DND-41 (cell line): ENCODE results near the gene CDX1.

Experiments
- ATAC-seq: fragments of 200-7000 bp; cut with Tn5 transposase; 3 replicates; pipeline ENCODE4 v1.9.1; 2021; ENCODE audit warnings: low read depth; ENCODE audit not compliant: insufficient read depth
- DNase-seq: peaks from one replicate; pipeline ENCODE4 v3.0.0-alpha.2; 2020
- H2AFZ ChIP-seq: 2 replicates; pipeline ENCODE4 v1.6.0; 2012; ENCODE audit warnings: low read depth, low read length
- H3K27ac ChIP-seq: 2 replicates; pipeline ENCODE4 v1.5.1; 2012; ENCODE audit warnings: low read length, inconsistent platforms
- H3K27me3 ChIP-seq: fragments of 200-600 bp; sonication (generic); 2 replicates; pipeline ENCODE4 v1.6.0; 2012; ENCODE audit warnings: low read length, mild to moderate bottlenecking, inconsistent platforms; ENCODE audit not compliant: insufficient read depth, poor library complexity
- H3K36me3 ChIP-seq: 2 replicates; pipeline ENCODE4 v1.5.1; 2012; ENCODE audit warnings: low read length, inconsistent platforms; ENCODE audit not compliant: insufficient read depth
- H3K4me1 ChIP-seq: 2 replicates; pipeline ENCODE4 v1.5.1; 2012; ENCODE audit warnings: mild to moderate bottlenecking, low read length; ENCODE audit not compliant: insufficient read depth
- H3K4me2 ChIP-seq: 2 replicates; pipeline ENCODE4 v1.6.0; 2012; ENCODE audit warnings: mild to moderate bottlenecking, moderate library complexity, low read length, inconsistent platforms; ENCODE audit not compliant: insufficient read depth
- H3K4me3 ChIP-seq, 2 experiments: fragments of 200-600 bp in 1 of 2; shearing (Covaris generic) in 1 of 2; 2 replicates each; pipeline ENCODE4 v1.5.1; 2012 to 2016; ENCODE audit warnings: inconsistent platforms in 2 of 2, low read length in 2 of 2, mild to moderate bottlenecking in 2 of 2, low read depth in 1 of 2, moderate library complexity in 1 of 2
- H3K79me2 ChIP-seq: 2 replicates; pipeline ENCODE4 v1.6.0; 2012; ENCODE audit warnings: low read length, inconsistent platforms; ENCODE audit not compliant: insufficient read depth
- H3K9ac ChIP-seq: 2 replicates; pipeline ENCODE4 v1.6.0; 2012; ENCODE audit warnings: low read depth, mild to moderate bottlenecking, inconsistent platforms, low read length, moderate library complexity
- H3K9me3 ChIP-seq: 2 replicates; pipeline ENCODE4 v1.5.1; 2012; ENCODE audit warnings: low read length, moderate library complexity, mild to moderate bottlenecking, inconsistent platforms; ENCODE audit not compliant: insufficient read depth, severe bottlenecking
- H4K20me1 ChIP-seq: 2 replicates; pipeline ENCODE4 v1.6.0; 2012; ENCODE audit warnings: low read length; ENCODE audit not compliant: insufficient read depth
- EZH2 ChIP-seq: IDR thresholded peaks from 3 replicates; pipeline ENCODE4 v1.6.1; 2012; ENCODE audit warnings: borderline replicate concordance, low read depth, mild to moderate bottlenecking, moderate library complexity, low read length, inconsistent platforms; ENCODE audit not compliant: severe bottlenecking
- TF ChIP-seq, protein P1 (sequence below): IDR thresholded peaks from 2 replicates; pipeline ENCODE4 v1.5.1; 2012; ENCODE audit warnings: borderline replicate concordance, low read length, moderate library complexity, mild to moderate bottlenecking; ENCODE audit not compliant: poor library complexity, severe bottlenecking; ENCODE audit errors: extremely low read depth

CDX1 gene

GRCh38 chr5:150184990-150185912 lies 18.7 kb downstream of the CDX1 start:
- H3K27ac ChIP-seq = no peak overlapping the region
- no peak overlapping the region for H3K9ac ChIP-seq
- ATAC-seq (no peak), DNase-seq (no peak)
- H2AFZ ChIP-seq = no peak overlapping the region
- H3K4me3 ChIP-seq = no peak overlapping the region
- H3K36me3 ChIP-seq = no peaks in the 10 kb centered on the region
- H4K20me1 ChIP-seq = no peaks in the 10 kb centered on the region
- TF ChIP-seq, protein P1, sequence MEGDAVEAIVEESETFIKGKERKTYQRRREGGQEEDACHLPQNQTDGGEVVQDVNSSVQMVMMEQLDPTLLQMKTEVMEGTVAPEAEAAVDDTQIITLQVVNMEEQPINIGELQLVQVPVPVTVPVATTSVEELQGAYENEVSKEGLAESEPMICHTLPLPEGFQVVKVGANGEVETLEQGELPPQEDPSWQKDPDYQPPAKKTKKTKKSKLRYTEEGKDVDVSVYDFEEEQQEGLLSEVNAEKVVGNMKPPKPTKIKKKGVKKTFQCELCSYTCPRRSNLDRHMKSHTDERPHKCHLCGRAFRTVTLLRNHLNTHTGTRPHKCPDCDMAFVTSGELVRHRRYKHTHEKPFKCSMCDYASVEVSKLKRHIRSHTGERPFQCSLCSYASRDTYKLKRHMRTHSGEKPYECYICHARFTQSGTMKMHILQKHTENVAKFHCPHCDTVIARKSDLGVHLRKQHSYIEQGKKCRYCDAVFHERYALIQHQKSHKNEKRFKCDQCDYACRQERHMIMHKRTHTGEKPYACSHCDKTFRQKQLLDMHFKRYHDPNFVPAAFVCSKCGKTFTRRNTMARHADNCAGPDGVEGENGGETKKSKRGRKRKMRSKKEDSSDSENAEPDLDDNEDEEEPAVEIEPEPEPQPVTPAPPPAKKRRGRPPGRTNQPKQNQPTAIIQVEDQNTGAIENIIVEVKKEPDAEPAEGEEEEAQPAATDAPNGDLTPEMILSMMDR = no peak
- no peak for TF ChIP-seq EZH2
- H3K27me3 ChIP-seq = peaks cover 13% of the 10 kb centered on the region
- H3K79me2 ChIP-seq = no peaks in the 10 kb centered on the region
- no peaks in the 10 kb centered on the region for H3K4me1 ChIP-seq
- H3K4me2 ChIP-seq = no peak overlapping the region
- no peaks in the 10 kb centered on the region for H3K9me3 ChIP-seq

- Histone ChIP-seq H4K20me1 (no peaks in the 10 kb centered on the region), H3K9ac (no peak overlapping the region), H3K4me2 (no peak overlapping the region), H3K4me1 (no peaks in the 10 kb centered on the region), H3K27me3 (peaks cover 13% of the 10 kb centered on the region), H3K4me3 (no peak overlapping the region), H3K36me3 (no peaks in the 10 kb centered on the region), H3K27ac (no peak overlapping the region), H2AFZ (no peak overlapping the region), H3K79me2 (no peaks in the 10 kb centered on the region), H3K9me3 (no peaks in the 10 kb centered on the region)
- no peak for TF ChIP-seq EZH2
- TF ChIP-seq, protein P1 = no peak
- DNase-seq (no peak), ATAC-seq (no peak)
Measured at GRCh38 chr5:150186137-150186536, 19.6 kb downstream of the CDX1 start.

DNA sequence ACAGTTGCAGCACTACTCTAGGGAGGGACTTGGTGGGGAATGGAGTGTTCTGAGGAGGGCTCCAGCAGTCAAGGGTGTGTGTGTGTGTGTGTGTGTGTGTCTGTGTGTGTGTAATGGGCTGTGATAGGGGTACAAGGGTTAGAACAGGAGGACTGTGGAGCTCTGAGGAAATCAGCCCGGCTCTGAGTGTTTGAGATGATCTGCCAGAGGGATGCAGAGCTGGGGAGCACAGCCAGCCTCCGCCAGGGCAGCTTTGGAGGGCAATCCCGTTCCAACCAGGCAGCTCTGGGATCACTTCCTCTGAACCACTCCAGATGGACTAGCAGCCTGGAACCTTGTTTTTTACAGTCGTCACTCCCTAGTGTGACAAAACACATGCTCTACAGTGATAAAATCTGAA lies 20.3 kb downstream of the CDX1 start:
- H3K4me2 ChIP-seq = no peak overlapping the region
- TF ChIP-seq, protein P1 = no peak
- no peak for TF ChIP-seq EZH2
- no peaks in the 10 kb centered on the region for H3K36me3 ChIP-seq
- no peak overlapping the region for H3K9ac ChIP-seq
- H3K79me2 ChIP-seq = no peaks in the 10 kb centered on the region
- H3K27ac ChIP-seq = no peak overlapping the region
- no peaks in the 10 kb centered on the region for H3K9me3 ChIP-seq
- H3K4me3 ChIP-seq = no peak overlapping the region
- H3K4me1 ChIP-seq = no peaks in the 10 kb centered on the region
- no peaks in the 10 kb centered on the region for H4K20me1 ChIP-seq
- DNase-seq (no peak), ATAC-seq (no peak)
- peaks cover 16% of the 10 kb centered on the region for H3K27me3 ChIP-seq
- no peak overlapping the region for H2AFZ ChIP-seq
